SK-N-SH (cell line): ENCODE data around the gene MAP2K7.

Experiments
- TF ChIP-seq, protein P1 (sequence below): fragments of 200-600 bp; sonication (generic); IDR thresholded peaks from 2 replicates; pipeline ENCODE4 v1.6.1; 2017; ENCODE audit warnings: antibody characterized with exemption, mild to moderate bottlenecking, moderate library complexity
- TF ChIP-seq, protein P2 (sequence below): IDR thresholded peaks from 2 replicates; pipeline ENCODE4 v1.4.0; 2012; ENCODE audit warnings: low read depth, borderline replicate concordance

DNA sequence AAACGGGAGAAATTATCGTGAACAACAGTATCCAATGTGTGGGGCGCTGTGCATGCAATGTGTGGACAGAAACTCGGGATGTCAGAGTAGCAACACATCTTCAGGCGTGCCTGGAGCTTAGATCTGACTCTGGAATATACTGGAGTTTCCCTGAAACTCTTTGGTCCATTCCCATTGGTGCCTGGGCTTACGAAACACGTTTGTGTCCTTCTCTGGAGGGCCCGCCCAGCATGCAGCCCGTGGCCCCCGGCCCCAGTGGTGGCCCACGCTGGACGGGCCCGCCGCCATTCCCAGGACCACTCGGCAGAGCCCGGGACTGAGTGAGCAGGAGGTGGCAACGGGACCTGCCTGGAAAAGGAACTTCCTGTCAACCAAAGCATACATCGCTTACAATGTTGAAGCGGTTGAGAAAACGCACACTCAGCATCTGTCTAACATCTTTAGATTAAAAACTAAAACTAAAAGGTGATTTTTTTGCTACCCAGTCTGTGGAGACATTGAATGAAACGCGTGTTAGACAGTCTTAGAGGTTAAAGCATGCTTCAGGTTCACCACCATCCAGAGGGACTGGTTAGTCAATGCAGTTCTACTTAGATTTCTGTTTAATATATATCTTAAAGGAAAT, 59.1 kb downstream of the MAP2K7 start:
- TF ChIP-seq, protein P1, sequence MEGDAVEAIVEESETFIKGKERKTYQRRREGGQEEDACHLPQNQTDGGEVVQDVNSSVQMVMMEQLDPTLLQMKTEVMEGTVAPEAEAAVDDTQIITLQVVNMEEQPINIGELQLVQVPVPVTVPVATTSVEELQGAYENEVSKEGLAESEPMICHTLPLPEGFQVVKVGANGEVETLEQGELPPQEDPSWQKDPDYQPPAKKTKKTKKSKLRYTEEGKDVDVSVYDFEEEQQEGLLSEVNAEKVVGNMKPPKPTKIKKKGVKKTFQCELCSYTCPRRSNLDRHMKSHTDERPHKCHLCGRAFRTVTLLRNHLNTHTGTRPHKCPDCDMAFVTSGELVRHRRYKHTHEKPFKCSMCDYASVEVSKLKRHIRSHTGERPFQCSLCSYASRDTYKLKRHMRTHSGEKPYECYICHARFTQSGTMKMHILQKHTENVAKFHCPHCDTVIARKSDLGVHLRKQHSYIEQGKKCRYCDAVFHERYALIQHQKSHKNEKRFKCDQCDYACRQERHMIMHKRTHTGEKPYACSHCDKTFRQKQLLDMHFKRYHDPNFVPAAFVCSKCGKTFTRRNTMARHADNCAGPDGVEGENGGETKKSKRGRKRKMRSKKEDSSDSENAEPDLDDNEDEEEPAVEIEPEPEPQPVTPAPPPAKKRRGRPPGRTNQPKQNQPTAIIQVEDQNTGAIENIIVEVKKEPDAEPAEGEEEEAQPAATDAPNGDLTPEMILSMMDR = no peak
- TF ChIP-seq, protein P2, sequence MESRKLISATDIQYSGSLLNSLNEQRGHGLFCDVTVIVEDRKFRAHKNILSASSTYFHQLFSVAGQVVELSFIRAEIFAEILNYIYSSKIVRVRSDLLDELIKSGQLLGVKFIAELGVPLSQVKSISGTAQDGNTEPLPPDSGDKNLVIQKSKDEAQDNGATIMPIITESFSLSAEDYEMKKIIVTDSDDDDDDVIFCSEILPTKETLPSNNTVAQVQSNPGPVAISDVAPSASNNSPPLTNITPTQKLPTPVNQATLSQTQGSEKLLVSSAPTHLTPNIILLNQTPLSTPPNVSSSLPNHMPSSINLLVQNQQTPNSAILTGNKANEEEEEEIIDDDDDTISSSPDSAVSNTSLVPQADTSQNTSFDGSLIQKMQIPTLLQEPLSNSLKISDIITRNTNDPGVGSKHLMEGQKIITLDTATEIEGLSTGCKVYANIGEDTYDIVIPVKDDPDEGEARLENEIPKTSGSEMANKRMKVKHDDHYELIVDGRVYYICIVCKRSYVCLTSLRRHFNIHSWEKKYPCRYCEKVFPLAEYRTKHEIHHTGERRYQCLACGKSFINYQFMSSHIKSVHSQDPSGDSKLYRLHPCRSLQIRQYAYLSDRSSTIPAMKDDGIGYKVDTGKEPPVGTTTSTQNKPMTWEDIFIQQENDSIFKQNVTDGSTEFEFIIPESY = no peak
